Panc1 (cell line): ENCODE data around the gene IFFO2. TPM values are rescaled to one million over a fixed set of nuclear protein-coding genes. Genes with fewer than 3 reads are reported as not detected.

Experiments
- ATAC-seq: fragments of 200-7000 bp; cut with Tn5 transposase; 2 replicates; pipeline ENCODE4 v1.9.1; 2020; ENCODE audit warnings: mild to moderate bottlenecking, moderate library complexity
- BruUV-seq: library from RNA; stranded (reverse); fragments of 400-500 nt; replicated peaks from 2 replicates; lab custom pipeline; 2021; lab: Mats Ljungman, UMichigan
- CTCF ChIA-PET: fragments of 300-600 bp; sonication (Branson Sonifier 250); formaldehyde crosslinking; loops from one replicate; lab custom pipeline; 2022; ENCODE audit warnings: antibody characterized with exemption; lab: Charles Lee
- POLR2A ChIA-PET: fragments of 300-600 bp; sonication (Branson Sonifier 250); formaldehyde crosslinking; loops from one replicate; lab custom pipeline; 2022; ENCODE audit warnings: antibody characterized with exemption; lab: Charles Lee
- DNase-seq: peaks from one replicate; pipeline ENCODE4 v3.0.0-alpha.2; 2010; ENCODE audit warnings: low read depth, low spot score
- H3K27ac ChIP-seq: 2 replicates; pipeline ENCODE4 v1.5.1; 2011; ENCODE audit warnings: mild to moderate bottlenecking, low read length, inconsistent platforms
- H3K27me3 ChIP-seq: fragments of 200-500 bp; sonication (Bioruptor generic); 2 replicates; pipeline ENCODE4 v1.6.0; 2014; ENCODE audit warnings: low read length, inconsistent platforms; ENCODE audit not compliant: control insufficient read depth, insufficient read depth
- H3K36me3 ChIP-seq: fragments of 200-500 bp; sonication (Bioruptor generic); 2 replicates; pipeline ENCODE4 v1.5.1; 2014; ENCODE audit warnings: inconsistent platforms, mild to moderate bottlenecking, low read length, moderate library complexity; ENCODE audit not compliant: control insufficient read depth, insufficient read depth
- H3K4me1 ChIP-seq: 2 replicates; pipeline ENCODE4 v1.5.1; 2011; ENCODE audit warnings: inconsistent platforms, mild to moderate bottlenecking, low read length, moderate library complexity; ENCODE audit not compliant: control insufficient read depth, insufficient read depth
- H3K4me3 ChIP-seq, 2 experiments: 2 replicates each; pipeline ENCODE4 v1.5.1; 2011 to 2012; ENCODE audit warnings: low read depth in 2 of 2, low read length in 2 of 2, mild to moderate bottlenecking in 2 of 2, inconsistent platforms in 1 of 2, moderate library complexity in 1 of 2
- H3K9me3 ChIP-seq: fragments of 200-500 bp; sonication (Bioruptor generic); 2 replicates; pipeline ENCODE4 v1.5.1; 2014; ENCODE audit warnings: low read depth, mild to moderate bottlenecking, inconsistent platforms, low read length, moderate library complexity; ENCODE audit not compliant: control insufficient read depth, insufficient read depth
- POLR2AphosphoS5 ChIP-seq: IDR thresholded peaks from 2 replicates; pipeline ENCODE4 v1.6.1; 2012; ENCODE audit warnings: mild to moderate bottlenecking, low read depth, low read length, moderate library complexity
- REST ChIP-seq, 2 experiments: IDR thresholded peaks; 2 replicates each; pipeline ENCODE4 v1.6.1; 2011 to 2012; ENCODE audit warnings: low read depth in 2 of 2, control low read depth in 1 of 2, low read length in 1 of 2, mild to moderate bottlenecking in 1 of 2, moderate library complexity in 1 of 2; ENCODE audit not compliant: insufficient read depth in 1 of 2
- SIN3A ChIP-seq: IDR thresholded peaks from 2 replicates; pipeline ENCODE4 v1.6.1; 2012; ENCODE audit warnings: low read depth, mild to moderate bottlenecking, low read length, moderate library complexity, borderline replicate concordance; ENCODE audit not compliant: insufficient read depth
- TCF7L2 ChIP-seq: IDR thresholded peaks from 2 replicates; pipeline ENCODE4 v1.6.1; 2011; ENCODE audit warnings: mild to moderate bottlenecking, low read depth, low read length, inconsistent platforms
- in situ Hi-C: cut with HindIII; loops from 2 replicates; pipeline ENCODE4 v1.10.0; 2016; ENCODE audit warnings: low sequenced_read_pairs, low pct_unique_long_range_greater_than_20kb
- intact Hi-C: fragments of 100-400 bp; cut with micrococcal nuclease; formaldehyde crosslinking; loops from one replicate; pipeline ENCODE4 v1.10.0; 2022; ENCODE audit not compliant: unreplicated experiment
- total RNA-seq: library from RNA; stranded (reverse); gene quantifications from one replicate; pipeline ENCODE4 v1.2.1, GENCODE V29; 2021; ENCODE audit not compliant: unreplicated experiment
- TF ChIP-seq, protein P1 (sequence below): fragments of 450-650 bp; IDR thresholded peaks from 2 replicates; pipeline ENCODE4 v1.5.1; 2017; ENCODE audit warnings: mild to moderate bottlenecking

Gene IFFO2
- total RNA-seq, 1 experiment from 2014 or later = 59.4 TPM

DNA sequence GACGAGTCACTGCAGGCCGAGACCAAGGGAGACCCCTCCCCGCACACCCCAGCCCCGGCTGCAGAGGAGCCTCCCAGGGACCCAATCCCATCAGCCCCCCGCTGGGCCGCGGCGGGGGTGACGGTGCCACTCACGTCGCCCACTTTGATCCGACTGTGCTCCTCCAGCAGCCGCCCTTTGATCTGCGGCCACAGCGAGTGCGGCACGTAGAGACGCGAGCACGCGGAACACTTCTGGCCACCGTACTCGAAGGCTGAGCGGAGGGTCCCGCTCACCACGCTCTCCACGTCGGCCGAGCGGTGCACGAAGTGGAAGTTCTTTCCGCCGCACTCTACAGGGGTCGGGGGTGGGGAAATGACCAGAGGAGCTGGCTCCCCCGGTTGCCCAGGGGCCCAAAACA lies 79.2 kb downstream of the IFFO2 start:
- DNase-seq (no peak), ATAC-seq (no peak)
- Histone ChIP-seq H3K4me3 (no peak overlapping the region), H3K9me3 (no peaks in the 10 kb centered on the region), H3K27ac (no peak overlapping the region), H3K4me1 (no peaks in the 10 kb centered on the region), H3K36me3 (no peaks in the 10 kb centered on the region), H3K27me3 (no peaks in the 10 kb centered on the region)
- in situ Hi-C loops (no loop called here), intact Hi-C loops (loop anchor here (5.0 kb wide), 1 partner anchor 280 kb away; no protein-coding TSS in a partner anchor)
- TF ChIP-seq, protein P1, sequence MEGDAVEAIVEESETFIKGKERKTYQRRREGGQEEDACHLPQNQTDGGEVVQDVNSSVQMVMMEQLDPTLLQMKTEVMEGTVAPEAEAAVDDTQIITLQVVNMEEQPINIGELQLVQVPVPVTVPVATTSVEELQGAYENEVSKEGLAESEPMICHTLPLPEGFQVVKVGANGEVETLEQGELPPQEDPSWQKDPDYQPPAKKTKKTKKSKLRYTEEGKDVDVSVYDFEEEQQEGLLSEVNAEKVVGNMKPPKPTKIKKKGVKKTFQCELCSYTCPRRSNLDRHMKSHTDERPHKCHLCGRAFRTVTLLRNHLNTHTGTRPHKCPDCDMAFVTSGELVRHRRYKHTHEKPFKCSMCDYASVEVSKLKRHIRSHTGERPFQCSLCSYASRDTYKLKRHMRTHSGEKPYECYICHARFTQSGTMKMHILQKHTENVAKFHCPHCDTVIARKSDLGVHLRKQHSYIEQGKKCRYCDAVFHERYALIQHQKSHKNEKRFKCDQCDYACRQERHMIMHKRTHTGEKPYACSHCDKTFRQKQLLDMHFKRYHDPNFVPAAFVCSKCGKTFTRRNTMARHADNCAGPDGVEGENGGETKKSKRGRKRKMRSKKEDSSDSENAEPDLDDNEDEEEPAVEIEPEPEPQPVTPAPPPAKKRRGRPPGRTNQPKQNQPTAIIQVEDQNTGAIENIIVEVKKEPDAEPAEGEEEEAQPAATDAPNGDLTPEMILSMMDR = no peak
- TF ChIP-seq TCF7L2 = no peak
- TF ChIP-seq SIN3A = no peak
- TF ChIP-seq POLR2AphosphoS5 = no peak
- no peak for TF ChIP-seq REST (IDR thresholded peaks at IDR 0.05; ENCODE audit: insufficient read depth in 1 of 2, low read depth in 2 of 2, low read length in 1 of 2)
- no TSS peak for BruUV-seq
- ChIA-PET CTCF (no interaction called here), POLR2A (no interaction called here)

DNA sequence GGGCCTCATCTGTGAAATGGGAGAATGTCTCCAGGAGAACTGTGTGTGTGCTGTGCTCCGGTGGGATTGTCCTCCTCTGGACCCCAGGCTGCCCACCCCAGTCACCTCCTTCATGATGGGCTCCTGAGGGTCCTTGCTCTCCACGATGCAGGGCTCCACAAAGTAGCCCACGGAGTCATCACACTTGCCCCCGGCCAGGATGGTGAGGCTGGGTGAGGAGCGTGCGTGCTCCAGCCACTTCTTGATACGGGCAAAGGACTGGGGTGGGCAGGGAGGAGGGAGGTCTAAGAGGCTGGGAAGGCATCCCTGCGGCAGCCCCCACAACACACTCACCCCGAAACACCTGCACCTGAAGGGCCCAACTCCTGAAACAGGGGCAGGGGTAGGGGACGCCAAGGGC lies 80.3 kb downstream of the IFFO2 start:
- BruUV-seq = no TSS peak
- H3K36me3 ChIP-seq = no peaks in the 10 kb centered on the region
- intact Hi-C loops = loop anchor here (5.0 kb wide), 1 partner anchor 279 kb away; no protein-coding TSS in a partner anchor

More for the DNA sequence above, 80.3 kb downstream of the IFFO2 start:
- no peaks in the 10 kb centered on the region for H3K27me3 ChIP-seq
- no peak for ATAC-seq
- no peak overlapping the region for H3K4me3 ChIP-seq
- no peaks in the 10 kb centered on the region for H3K9me3 ChIP-seq
- CTCF ChIA-PET = no interaction called here
- TF ChIP-seq TCF7L2 (no peak), SIN3A (no peak), POLR2AphosphoS5 (no peak), REST (IDR thresholded peaks at IDR 0.05; ENCODE audit: insufficient read depth in 1 of 2, low read depth in 2 of 2, low read length in 1 of 2) (no peak)
- TF ChIP-seq, protein P1 = no peak
- DNase-seq = no peak
- H3K4me1 ChIP-seq = no peaks in the 10 kb centered on the region
- no peak overlapping the region for H3K27ac ChIP-seq
- POLR2A ChIA-PET = no interaction called here
- in situ Hi-C loops = no loop called here
